COLO668 (cell line): ENCODE results near the gene CENPV.
"Not testable (repeated sequence)": the region's sequence is repeated elsewhere in the genome, so short reads cannot be mapped to it uniquely, and the experiment has no call there.

Experiments
- DNase-seq: peaks from one replicate; lab custom pipeline; 2025; ENCODE audit not compliant: unreplicated experiment; lab: John Stamatoyannopoulos, UW

CENPV gene

GRCh38 chr17:16314859-16315258 is 38.4 kb downstream of the CENPV start:
- no peak for DNase-seq

DNA sequence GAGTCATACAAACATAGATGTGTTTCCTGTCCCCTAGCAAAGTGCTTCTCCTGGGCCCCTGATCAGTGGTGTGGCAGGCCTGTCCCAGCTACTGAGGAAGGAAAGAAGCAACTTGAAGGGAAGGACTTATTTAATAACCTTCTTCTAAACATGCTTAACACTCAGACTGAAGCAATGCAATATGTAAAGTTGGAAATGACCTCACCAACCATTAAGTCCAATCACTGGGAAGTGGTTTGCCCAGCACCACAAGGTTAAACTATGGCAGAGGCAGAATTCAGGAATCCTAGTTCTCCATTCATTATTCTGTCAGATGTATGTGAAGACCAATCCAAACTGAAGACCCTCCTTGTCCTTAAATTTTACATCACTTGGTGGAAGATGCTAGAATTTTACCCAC is 39.1 kb downstream of the CENPV start:
- DNase-seq, result no peak

DNA sequence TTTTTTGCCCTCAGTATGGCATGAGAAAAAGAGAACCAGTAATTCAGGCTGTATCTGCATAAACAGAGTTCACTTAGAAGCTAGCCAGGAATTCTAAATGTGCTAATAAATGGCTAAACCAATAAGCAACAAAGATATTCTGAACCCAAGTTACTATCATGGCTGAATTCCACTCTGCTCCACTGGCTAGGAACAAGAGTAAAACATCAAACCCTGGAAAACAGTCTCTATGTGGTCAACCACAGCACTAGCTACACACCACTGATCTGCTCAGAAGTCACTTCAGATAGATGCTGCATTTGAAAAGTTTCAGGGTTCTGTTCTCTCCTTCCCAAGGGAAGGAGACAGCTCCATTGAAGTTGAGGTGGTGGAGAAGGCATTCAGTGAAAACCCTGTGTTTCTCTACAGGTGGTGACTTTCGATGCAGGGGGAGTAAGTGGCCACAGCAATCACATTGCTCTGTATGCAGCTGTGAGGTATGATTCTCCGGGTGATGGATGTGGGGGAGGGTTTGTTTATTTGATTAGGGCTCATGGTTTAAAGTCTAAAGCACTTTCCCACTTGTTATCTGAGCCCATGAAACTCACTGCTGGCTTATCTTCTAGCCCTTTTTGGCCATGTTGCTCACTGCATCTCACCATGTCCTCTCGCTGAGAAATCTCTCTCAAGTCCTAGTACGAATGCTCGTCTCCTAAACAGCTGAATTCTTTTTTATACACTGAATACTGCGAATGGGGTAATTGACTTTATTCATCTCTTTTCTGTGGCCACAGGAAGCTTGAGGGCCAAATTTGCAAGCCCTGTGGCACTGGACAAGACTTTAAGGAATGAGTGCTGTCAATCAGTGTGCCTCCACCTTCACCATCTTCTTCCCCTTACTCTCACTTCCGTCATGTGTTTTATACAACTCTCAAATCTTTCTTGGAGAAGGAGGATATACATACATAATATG is 39.9 kb downstream of the CENPV start:
- peak; percentile 15 for DNase-seq

GRCh38 chr17:16312061-16312460 is 41.2 kb downstream of the CENPV start:
- not testable (repeated sequence) for DNase-seq

GRCh38 chr17:16306211-16306610 is 47.1 kb downstream of the CENPV start:
- DNase-seq, result no peak

DNA sequence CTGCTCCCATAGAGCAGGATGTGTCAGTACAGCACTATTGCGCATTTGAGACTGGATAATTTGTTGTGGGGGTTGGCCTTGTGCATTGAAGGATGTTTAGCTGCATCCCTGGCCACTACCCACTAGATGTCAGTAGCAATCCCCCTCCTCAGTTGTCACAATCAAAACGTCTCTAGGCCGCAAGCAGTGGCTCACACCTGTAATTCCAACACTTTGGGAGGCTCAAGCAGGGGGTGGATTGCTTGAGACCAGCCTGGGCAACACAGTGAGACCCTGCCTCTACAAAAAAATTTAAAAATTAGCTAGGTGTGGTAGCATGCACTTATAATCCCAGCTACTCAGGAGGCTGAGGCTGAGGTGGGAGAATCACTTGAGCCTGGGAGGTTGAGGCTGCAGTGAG is 48.4 kb downstream of the CENPV start:
- no peak for DNase-seq

DNA sequence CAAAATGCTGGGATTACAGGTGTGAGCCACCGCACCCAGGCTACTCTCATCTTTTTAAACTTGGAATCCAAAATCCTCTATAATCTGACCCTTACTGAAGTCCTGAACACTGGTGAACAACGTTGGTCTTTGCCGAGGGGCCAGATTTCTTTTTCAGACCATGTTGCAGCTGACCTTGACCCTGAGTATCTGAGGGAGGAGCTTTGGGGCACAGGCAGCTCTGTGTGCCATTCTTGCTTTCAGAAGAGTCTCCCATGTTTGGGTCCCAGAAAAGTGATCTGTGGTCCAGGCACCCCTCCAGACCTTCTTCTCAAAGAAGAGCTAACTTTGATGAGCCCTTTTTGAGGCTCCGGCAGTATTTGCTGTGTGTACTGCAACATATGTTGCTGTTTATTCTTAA is 50.4 kb downstream of the CENPV start:
- DNase-seq, result no peak

GRCh38 chr17:16301963-16302855 is 51.1 kb downstream of the CENPV start:
- no peak for DNase-seq

DNA sequence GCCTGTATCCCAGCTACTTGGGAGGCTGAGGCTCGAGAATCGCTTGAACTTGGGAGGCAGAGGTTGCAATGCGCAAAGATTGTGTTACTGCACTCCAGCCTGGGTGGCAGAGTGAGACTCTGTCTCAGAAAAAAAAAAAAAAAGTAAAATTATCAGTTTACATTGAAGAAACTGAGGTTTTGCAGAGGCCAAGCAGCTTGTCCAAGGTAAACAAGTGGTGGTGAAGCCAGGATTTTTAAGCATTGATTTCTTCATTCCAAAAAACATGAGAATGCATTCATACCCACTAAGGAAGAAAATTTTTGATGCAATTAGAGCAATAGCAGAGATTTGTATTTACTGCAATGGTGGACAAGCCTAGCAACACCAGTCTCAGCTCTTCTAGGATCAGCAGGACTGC is 52.7 kb downstream of the CENPV start:
- no peak for DNase-seq

GRCh38 chr17:16298140-16298662 is 55.1 kb downstream of the CENPV start:
- no peak for DNase-seq

DNA sequence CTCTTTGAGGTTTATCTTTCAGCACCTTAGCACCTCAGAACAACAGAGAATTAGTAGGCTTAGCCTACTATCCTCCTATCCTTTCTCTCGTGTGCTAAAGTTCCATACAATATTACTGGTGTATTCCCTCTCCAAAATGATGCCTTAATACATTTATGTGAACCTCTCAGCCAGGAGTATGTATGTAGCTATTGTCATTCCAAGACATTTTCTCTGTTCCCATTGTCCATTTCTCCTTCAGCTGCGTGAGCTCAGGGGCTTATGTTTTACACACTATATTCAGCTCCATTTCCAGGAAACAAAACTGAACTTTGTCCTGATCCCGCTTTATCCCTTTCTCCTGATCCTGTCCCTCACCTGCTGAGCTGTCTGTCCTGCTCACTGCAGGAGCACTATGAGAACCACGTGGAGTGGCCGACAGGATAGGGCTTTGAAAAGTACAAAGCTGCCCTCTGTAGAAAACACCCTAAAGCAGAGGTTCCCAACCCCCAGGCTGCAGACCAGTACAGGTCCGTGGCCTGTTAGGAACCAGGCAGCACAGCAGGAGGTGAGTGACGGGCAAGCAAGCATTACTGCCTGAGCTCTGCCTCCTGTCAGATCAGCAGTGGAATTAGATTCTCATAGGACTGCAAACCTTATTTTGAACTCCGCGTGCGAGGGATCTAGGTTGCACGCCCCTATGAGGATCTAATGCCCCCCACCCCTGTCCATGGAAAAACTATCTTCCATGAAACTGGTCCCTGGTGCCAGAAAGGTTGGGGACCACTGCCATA is 55.7 kb downstream of the CENPV start:
- peak; percentile 9 for DNase-seq

GRCh38 chr17:16296072-16296471 is 57.2 kb downstream of the CENPV start:
- not testable (repeated sequence) for DNase-seq

DNA sequence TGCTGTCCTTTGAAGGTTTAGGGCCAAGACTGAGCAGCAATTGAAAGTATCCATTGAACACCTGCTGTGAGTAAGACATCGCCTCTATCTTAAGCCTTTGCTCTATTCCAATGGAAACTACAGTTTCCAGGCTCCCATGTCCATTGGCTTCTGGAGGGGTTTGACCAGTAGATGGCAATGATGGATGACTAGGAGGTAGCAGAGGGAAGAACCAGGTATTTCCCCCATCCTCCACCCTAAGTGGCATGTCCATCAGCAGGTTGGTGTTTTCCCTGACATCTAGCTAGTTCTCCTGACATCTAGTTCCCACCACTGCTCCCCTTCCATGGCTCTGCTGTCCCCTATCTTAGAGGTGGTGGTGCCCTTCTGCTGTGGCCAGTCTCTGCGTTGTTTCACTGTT is 58.7 kb downstream of the CENPV start:
- no peak for DNase-seq

- DNase-seq, result no peak
Observed at GRCh38 chr17:16293931-16294330, 59.3 kb downstream of the CENPV start.
